ENCODE data around the gene NADK. TPM values are rescaled to one million over a fixed set of nuclear protein-coding genes. Genes with fewer than 3 reads are reported as not detected.
A peak's percentile ranks its signal among the peaks of the same experiment; 100 is the strongest.
"Not testable (repeated sequence)": the region's sequence is repeated elsewhere in the genome, so short reads cannot be mapped to it uniquely, and the experiment has no call there.

The NADK gene
- total RNA-seq, 1 experiment from 2014 or later: 124 TPM

DNA sequence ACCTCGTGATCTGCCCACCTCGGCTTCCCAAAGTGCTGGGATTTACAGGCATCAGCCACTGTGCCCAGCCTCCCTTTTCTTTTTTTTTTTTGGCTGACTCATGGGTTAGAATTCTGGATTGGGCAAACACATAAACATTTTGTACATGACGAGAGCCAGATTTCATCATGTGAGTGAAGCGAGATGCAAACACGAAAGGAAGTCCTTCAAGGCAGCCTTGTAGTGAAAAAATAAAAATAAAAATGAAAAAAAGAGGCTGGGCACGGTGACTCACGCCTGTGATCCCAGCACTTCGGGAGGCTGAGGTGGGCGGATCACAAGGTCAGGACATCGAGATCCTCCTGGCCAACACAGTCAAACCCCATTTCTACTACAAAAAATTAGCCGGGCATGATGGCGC is 37.3 kb downstream of the NADK start:
- H3K27me3 Mint-ChIP-seq (ENCODE audit: low read depth); H3K4me1 Mint-ChIP-seq; POLR2A ChIA-PET; DNase-seq (ENCODE audit: low spot score); H3K27ac Mint-ChIP-seq; CTCF ChIA-PET; ATAC-seq; H3K9me3 Mint-ChIP-seq; H3K4me3 Mint-ChIP-seq: not testable (repeated sequence)
- peaks cover 18% of the 10 kb centered on the region for H3K36me3 Mint-ChIP-seq

- DNase-seq (ENCODE audit: low spot score); H3K9me3 Mint-ChIP-seq; POLR2A ChIA-PET; H3K4me1 Mint-ChIP-seq; H3K27ac Mint-ChIP-seq; H3K27me3 Mint-ChIP-seq (ENCODE audit: low read depth); CTCF ChIA-PET; ATAC-seq; H3K4me3 Mint-ChIP-seq: not testable (repeated sequence)
- peaks cover 19% of the 10 kb centered on the region for H3K36me3 Mint-ChIP-seq
Observed at GRCh38 chr1:1738799-1739337, 39.4 kb downstream of the NADK start.

DNA sequence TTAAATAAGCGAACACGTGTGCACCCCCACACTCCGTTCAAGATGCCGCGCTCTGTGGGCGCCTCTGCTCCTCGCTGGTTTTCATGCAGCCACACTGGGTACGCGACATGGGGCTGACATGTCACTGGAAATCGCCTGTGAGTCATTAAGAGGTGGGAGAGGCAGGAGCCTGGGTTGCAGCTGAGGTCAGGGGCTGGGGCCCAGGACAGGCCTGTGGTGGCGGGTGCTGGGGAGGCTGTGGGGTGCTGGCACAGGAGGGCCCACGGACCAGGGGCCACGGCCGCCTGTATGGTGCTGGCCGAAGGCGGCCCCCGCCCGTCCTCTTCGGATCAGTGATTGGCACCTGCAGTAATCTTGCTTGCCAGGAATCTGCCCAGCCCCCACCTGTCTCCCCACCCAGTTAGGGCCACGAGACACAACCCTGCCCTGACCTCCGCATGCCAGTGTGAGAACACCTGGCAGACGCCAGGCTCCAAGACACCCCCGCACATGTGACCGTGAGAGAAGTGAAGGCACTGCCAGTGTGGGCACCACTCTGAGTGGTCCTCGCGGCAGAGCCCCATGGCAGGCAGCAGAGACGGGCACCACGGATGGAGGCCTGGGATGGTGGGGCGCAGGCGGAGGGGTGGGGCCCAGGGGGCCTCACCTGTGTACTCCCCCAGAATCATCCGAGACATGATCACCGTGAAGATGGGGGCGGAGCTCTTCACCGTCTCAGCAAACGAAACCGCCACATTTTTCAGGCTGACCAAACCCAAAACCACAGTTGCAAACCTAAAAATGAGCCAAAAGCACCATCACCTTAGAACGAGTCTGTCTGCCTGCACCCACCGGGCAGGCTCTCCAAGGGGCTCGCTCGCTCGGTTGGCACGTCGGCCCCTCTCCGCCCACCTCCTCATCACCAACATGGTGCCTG is 40.3 kb downstream of the NADK start:
- ATAC-seq; DNase-seq (ENCODE audit: low spot score); H3K9me3 Mint-ChIP-seq; H3K27me3 Mint-ChIP-seq (ENCODE audit: low read depth); H3K4me3 Mint-ChIP-seq; CTCF ChIA-PET; POLR2A ChIA-PET; H3K4me1 Mint-ChIP-seq: not testable (repeated sequence)
- H3K27ac Mint-ChIP-seq: peak overlapping the region; percentile 60; the same call in 1 of the 2 replicates
- H3K36me3 Mint-ChIP-seq: peaks cover 19% of the 10 kb centered on the region

- Mint-ChIP-seq H3K36me3 (peaks cover 19% of the 10 kb centered on the region), H3K4me1 (no peaks in the 10 kb centered on the region), H3K9me3 (no peaks in the 10 kb centered on the region), H3K4me3 (no peak overlapping the region), H3K27ac (peak overlapping the region; percentile 84), H3K27me3 (ENCODE audit: low read depth) (no peaks in the 10 kb centered on the region)
- ChIA-PET POLR2A (interaction anchor here (0.7 kb wide), 1 partner anchor 109 kb away, joined by 3 read pairs; no protein-coding TSS in a partner anchor), CTCF (no interaction called here)
- no peak for DNase-seq (ENCODE audit: low spot score)
- TF ChIP-seq TP53 (CRISPR knock-in tag; IDR thresholded peaks at IDR 0.05) (no peak), MXD4 (CRISPR knock-in tag; IDR thresholded peaks at IDR 0.05; ENCODE audit: borderline replicate concordance) (no peak), ZNF425 (CRISPR knock-in tag; conservative IDR thresholded peaks at IDR 0.05) (no peak), ATF1 (CRISPR knock-in tag; IDR thresholded peaks at IDR 0.05) (no peak), ZNF121 (CRISPR knock-in tag; IDR thresholded peaks at IDR 0.05) (no peak), OVOL2 (CRISPR knock-in tag; IDR thresholded peaks at IDR 0.05; ENCODE audit: borderline replicate concordance) (no peak), ELF4 (CRISPR knock-in tag; IDR thresholded peaks at IDR 0.05; ENCODE audit: low read depth) (no peak), FOXP4 (CRISPR knock-in tag; IDR thresholded peaks at IDR 0.05) (no peak), JUN (CRISPR knock-in tag; IDR thresholded peaks at IDR 0.05) (no peak), CREB1 (CRISPR knock-in tag; IDR thresholded peaks at IDR 0.05) (no peak), NFYB (CRISPR knock-in tag; conservative IDR thresholded peaks at IDR 0.05; ENCODE audit: low read depth) (no peak), ZNF396 (CRISPR knock-in tag; IDR thresholded peaks at IDR 0.05; ENCODE audit: borderline replicate concordance) (no peak), NFATC4 (CRISPR knock-in tag; IDR thresholded peaks at IDR 0.05) (no peak)
- TF ChIP-seq, protein P1, sequence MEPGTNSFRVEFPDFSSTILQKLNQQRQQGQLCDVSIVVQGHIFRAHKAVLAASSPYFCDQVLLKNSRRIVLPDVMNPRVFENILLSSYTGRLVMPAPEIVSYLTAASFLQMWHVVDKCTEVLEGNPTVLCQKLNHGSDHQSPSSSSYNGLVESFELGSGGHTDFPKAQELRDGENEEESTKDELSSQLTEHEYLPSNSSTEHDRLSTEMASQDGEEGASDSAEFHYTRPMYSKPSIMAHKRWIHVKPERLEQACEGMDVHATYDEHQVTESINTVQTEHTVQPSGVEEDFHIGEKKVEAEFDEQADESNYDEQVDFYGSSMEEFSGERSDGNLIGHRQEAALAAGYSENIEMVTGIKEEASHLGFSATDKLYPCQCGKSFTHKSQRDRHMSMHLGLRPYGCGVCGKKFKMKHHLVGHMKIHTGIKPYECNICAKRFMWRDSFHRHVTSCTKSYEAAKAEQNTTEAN (CRISPR knock-in tag; IDR thresholded peaks at IDR 0.05): no peak
- TF ChIP-seq, protein P2, sequence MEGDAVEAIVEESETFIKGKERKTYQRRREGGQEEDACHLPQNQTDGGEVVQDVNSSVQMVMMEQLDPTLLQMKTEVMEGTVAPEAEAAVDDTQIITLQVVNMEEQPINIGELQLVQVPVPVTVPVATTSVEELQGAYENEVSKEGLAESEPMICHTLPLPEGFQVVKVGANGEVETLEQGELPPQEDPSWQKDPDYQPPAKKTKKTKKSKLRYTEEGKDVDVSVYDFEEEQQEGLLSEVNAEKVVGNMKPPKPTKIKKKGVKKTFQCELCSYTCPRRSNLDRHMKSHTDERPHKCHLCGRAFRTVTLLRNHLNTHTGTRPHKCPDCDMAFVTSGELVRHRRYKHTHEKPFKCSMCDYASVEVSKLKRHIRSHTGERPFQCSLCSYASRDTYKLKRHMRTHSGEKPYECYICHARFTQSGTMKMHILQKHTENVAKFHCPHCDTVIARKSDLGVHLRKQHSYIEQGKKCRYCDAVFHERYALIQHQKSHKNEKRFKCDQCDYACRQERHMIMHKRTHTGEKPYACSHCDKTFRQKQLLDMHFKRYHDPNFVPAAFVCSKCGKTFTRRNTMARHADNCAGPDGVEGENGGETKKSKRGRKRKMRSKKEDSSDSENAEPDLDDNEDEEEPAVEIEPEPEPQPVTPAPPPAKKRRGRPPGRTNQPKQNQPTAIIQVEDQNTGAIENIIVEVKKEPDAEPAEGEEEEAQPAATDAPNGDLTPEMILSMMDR (IDR thresholded peaks at IDR 0.05): no peak
- ATAC-seq: no peak
Observed at GRCh38 chr1:1732381-1732780, 45.9 kb downstream of the NADK start.
